Left lung (tissue), 10 donors: ENCODE data around the gene TOP2A. TPM values are rescaled to one million over a fixed set of nuclear protein-coding genes. Genes with fewer than 3 reads are reported as not detected.

Source experiments
- ATAC-seq: fragments of 200-7000 bp; cut with Tn5 transposase; one replicate; pipeline ENCODE4 v1.9.1; 2020; ENCODE audit warnings: moderate library complexity
- DNase-seq, 4 donors: peaks; one replicate each; pipeline ENCODE4 v3.0.0-alpha.2; 2013 to 2020
- H3K27ac ChIP-seq, 2 donors: fragments of 200-600 bp; sonication (generic) in 1 of 2; one replicate each; pipeline versions ENCODE4 v1.5.0 to v1.8.0; 2020 to 2021
- H3K27me3 ChIP-seq, 2 donors: fragments of 200-600 bp; sonication (generic) in 1 of 2; one replicate each; pipeline versions ENCODE4 v1.5.0 to v1.8.0; 2020 to 2021
- H3K36me3 ChIP-seq, 2 donors: fragments of 200-600 bp; sonication (generic) in 1 of 2; one replicate each; pipeline versions ENCODE4 v1.5.0 to v1.8.0; 2020 to 2021
- H3K4me1 ChIP-seq, 2 donors: fragments of 200-600 bp; one replicate each; pipeline ENCODE4 v1.8.0; 2021
- H3K4me3 ChIP-seq, 2 donors: fragments of 200-600 bp; sonication (generic) in 1 of 2; one replicate each; pipeline versions ENCODE4 v1.5.0 to v1.8.0; 2020 to 2021; ENCODE audit warnings: mild to moderate bottlenecking in 1 of 2
- H3K9me3 ChIP-seq, 2 donors: fragments of 200-600 bp; sonication (generic) in 1 of 2; one replicate each; pipeline versions ENCODE4 v1.5.0 to v1.8.0; 2020 to 2021
- CTCF ChIP-seq, 2 donors: fragments of 200-600 bp; sonication (generic) in 1 of 2; IDR thresholded peaks; one replicate each; pipeline versions ENCODE4 v1.5.0 to v1.8.0; 2021; ENCODE audit warnings: antibody characterized with exemption in 2 of 2
- intact Hi-C, 2 donors: fragments of 100-400 bp; cut with DNase I; formaldehyde crosslinking; loops; one replicate each; pipeline versions ENCODE4 v1.11.2 to v1.14.2; 2022
- polyA plus RNA-seq, 6 donors: library from polyadenylated mRNA; unstranded; fragments of 120-200 nt; gene quantifications; one replicate each; pipeline ENCODE4 v1.2.1, GENCODE V29; 2013; ENCODE audit not compliant: insufficient read length in 6 of 6
- total RNA-seq, 2 donors: library from RNA; stranded (reverse); fragmentation: NEBNext Ultra II Directional; extraction: Animal tissue kit (Norgen Biotek cat#: 25700); gene quantifications; one replicate each; pipeline ENCODE4 v1.2.1, GENCODE V29; 2021
- donor health status: DM: no; HTN: yes; CAD: no.
- donor health status: DM: no; HTN: no; CAD: no.

The TOP2A gene
- total and polyA plus RNA-seq, 8 donors: 18.1 to 314 (median 139) TPM

GRCh38 chr17:40342504-40343218 is 75.0 kb downstream of the TOP2A start:
- no peak for TF ChIP-seq CTCF (IDR thresholded peaks at IDR 0.05)
- H3K4me1 ChIP-seq: peaks cover 37 to 87% of the 10 kb centered on the region in 2 donors

DNA sequence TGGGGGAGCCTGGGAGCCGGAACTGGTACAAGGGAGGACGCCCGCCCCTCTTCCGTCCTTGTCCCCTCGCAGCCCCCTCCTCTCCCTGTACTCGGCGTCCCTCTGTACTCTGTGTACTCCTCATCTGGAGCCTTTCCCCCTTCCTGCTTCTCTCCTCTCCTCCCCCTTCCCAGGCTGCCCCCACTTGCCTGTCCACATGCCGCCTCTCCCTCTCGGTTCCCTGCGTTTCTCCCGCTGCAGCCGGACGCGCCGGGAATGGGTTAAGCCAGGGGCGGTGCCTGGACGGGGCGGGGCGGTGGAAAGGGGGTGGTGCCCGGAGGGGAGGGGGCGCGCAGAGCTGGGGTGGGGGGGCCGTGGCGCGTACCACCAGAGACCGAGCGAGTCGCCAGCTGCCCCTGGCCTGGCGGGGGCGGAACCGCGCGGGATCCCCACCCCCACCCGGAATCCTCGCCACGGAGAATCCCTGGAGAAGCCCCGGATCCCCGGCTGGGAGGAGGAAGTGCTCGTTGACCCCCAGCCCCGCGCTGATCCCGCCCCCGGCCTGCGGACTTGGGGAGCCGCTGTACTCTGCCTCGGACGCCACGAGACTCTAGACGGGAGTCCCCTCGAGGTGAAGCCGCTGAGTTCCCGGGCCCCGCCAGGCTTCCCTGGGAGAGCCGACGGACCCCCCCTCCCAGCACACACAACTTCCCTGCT is 75.7 kb downstream of the TOP2A start:
- Histone ChIP-seq H3K4me1 (peaks cover 30 to 87% of the 10 kb centered on the region in 2 donors), H3K36me3 (peaks cover 0 to 5% of the 10 kb centered on the region in 2 donors), H3K9me3 (no peaks in the 10 kb centered on the region), H3K4me3 (peak overlapping the region; percentile 87 to 99), H3K27me3 (no peaks in the 10 kb centered on the region), H3K27ac (peak overlapping the region; percentile 93 to 100)
- intact Hi-C loops: no loop called here
- peak; percentile 74 for ATAC-seq
- peak in 3 of 4 donors; percentile 81 to 96 (median 85) for DNase-seq
- TF ChIP-seq CTCF (IDR thresholded peaks at IDR 0.05): no peak

More at GRCh38 chr17:40342504-40343218, 75.0 kb downstream of the TOP2A start:
- no peaks in the 10 kb centered on the region for H3K9me3 ChIP-seq
- DNase-seq (no peak), ATAC-seq (no peak)
- intact Hi-C loops: no loop called here
- peak overlapping the region; percentile 93 to 100 for H3K27ac ChIP-seq
- peak overlapping the region; percentile 87 to 99 for H3K4me3 ChIP-seq
- no peaks in the 10 kb centered on the region for H3K27me3 ChIP-seq
- H3K36me3 ChIP-seq: no peaks in the 10 kb centered on the region

- peak in 3 of 4 donors; percentile 87 to 99 (median 95) for DNase-seq
Observed at GRCh38 chr17:40340880-40341807, 76.6 kb downstream of the TOP2A start.

GRCh38 chr17:40340327-40340726 is 77.4 kb downstream of the TOP2A start:
- Histone ChIP-seq H3K27ac (peak overlapping the region; percentile 93 to 100), H3K27me3 (no peaks in the 10 kb centered on the region), H3K9me3 (no peaks in the 10 kb centered on the region), H3K4me3 (peak overlapping the region in 1 of 2 donors; percentile 99), H3K36me3 (peaks cover 0 to 6% of the 10 kb centered on the region in 2 donors), H3K4me1 (peaks cover 22 to 87% of the 10 kb centered on the region in 2 donors)
- intact Hi-C loops: no loop called here
- no peak for TF ChIP-seq CTCF (IDR thresholded peaks at IDR 0.05)
- DNase-seq (no peak), ATAC-seq (no peak)

More at GRCh38 chr17:40340880-40341807, 76.6 kb downstream of the TOP2A start:
- H3K36me3 ChIP-seq: peaks cover 0 to 6% of the 10 kb centered on the region in 2 donors
- H3K4me3 ChIP-seq: peak overlapping the region; percentile 87 to 99
- intact Hi-C loops: no loop called here
- H3K4me1 ChIP-seq: peaks cover 22 to 87% of the 10 kb centered on the region in 2 donors
- no peaks in the 10 kb centered on the region for H3K9me3 ChIP-seq
- H3K27me3 ChIP-seq: no peaks in the 10 kb centered on the region
- H3K27ac ChIP-seq: peak overlapping the region; percentile 93 to 100
- peak in 1 of 2 donors; percentile 46 for TF ChIP-seq CTCF (IDR thresholded peaks at IDR 0.05)
- peak; percentile 64 for ATAC-seq
